Psoas muscle (tissue), 8 donors: ENCODE data around the gene TYW3. TPM values are rescaled to one million over a fixed set of nuclear protein-coding genes. Genes with fewer than 3 reads are reported as not detected.

Experiments
- ATAC-seq, 4 donors: fragments of 200-7000 bp; cut with Tn5 transposase; one replicate each; pipeline ENCODE4 v1.9.1; 2020; ENCODE audit warnings: moderate library complexity in 3 of 4, mild to moderate bottlenecking in 2 of 4
- DNase-seq, 2 donors: peaks; one replicate each; pipeline ENCODE4 v3.0.0-alpha.2; 2020
- H3K27ac ChIP-seq: fragments of 200-600 bp; one replicate; pipeline ENCODE4 v1.8.0; 2022
- H3K27me3 ChIP-seq, 3 donors: fragments of 200-600 bp in 1 of 3; one replicate each; pipeline versions ENCODE4 v1.6.1 to v1.8.0; 2013 to 2022; ENCODE audit warnings: low read length in 2 of 3, mild to moderate bottlenecking in 2 of 3, moderate library complexity in 1 of 3; ENCODE audit not compliant: insufficient read depth in 3 of 3
- H3K36me3 ChIP-seq, 2 donors: fragments of 200-600 bp in 1 of 2; one replicate each; pipeline versions ENCODE4 v1.6.1 to v1.8.0; 2013 to 2022; ENCODE audit warnings: low read depth in 1 of 2, mild to moderate bottlenecking in 1 of 2, moderate library complexity in 1 of 2; ENCODE audit not compliant: insufficient read depth in 1 of 2
- H3K4me1 ChIP-seq: fragments of 200-600 bp; one replicate; pipeline ENCODE4 v1.8.0; 2022
- H3K4me3 ChIP-seq: fragments of 200-600 bp; one replicate; pipeline ENCODE4 v1.8.0; 2022; ENCODE audit warnings: mild to moderate bottlenecking
- H3K9me3 ChIP-seq: fragments of 200-600 bp; one replicate; pipeline ENCODE4 v1.8.0; 2022
- WGBS, 3 donors: extraction: QIAGEN DNeasy Blood & Tissue Kit; methylation state at CpG; one replicate each; pipeline versions ENCODE4 v1.1.6 to v1.1.7; 2013; 5-methylcytosine and 5-hydroxymethylcytosine counted together
- intact Hi-C, 2 donors: fragments of 100-400 bp; cut with DNase I; formaldehyde crosslinking; loops; one replicate each; pipeline versions ENCODE4 v1.11.0 to v1.14.2; 2022
- polyA plus RNA-seq, 3 donors: library from polyadenylated mRNA; stranded (reverse); fragments of 200-250 nt; gene quantifications; one replicate each; pipeline ENCODE4 v1.2.3, GENCODE V29; 2013
- total RNA-seq, 4 donors: library from RNA; stranded (reverse); fragmentation: NEBNext Ultra II Directional in 2 of 4; extraction: Animal tissue kit (Norgen Biotek cat#: 25700) in 2 of 4; gene quantifications; one replicate each; pipeline versions ENCODE4 v1.2.1 to v1.2.4, GENCODE V29; 2021 to 2023
- TF ChIP-seq, protein P1 (sequence below): fragments of 200-600 bp; IDR thresholded peaks from one replicate; pipeline ENCODE4 v1.8.0; 2022; ENCODE audit warnings: antibody characterized with exemption
- donor health status: healthy with polysubstance abuse.
- donor health status: DM: no; HTN: no; CAD: no; lungs with moderate emphysema.
- donor health status: Bipolar disorder and iron deficiency.
- donor health status: healthy.
- donor health status: DM: yes; HTN: yes; CAD: no.
- donor health status: DM: no; HTN: no; CAD: no.
- donor health status: DM: no; HTN: no; CAD: no.
- donor health status: DM: yes; HTN: yes; CAD: no.

TYW3 gene
- total and polyA plus RNA-seq, 7 donors = 7.1 to 21.5 (median 9.8) TPM

DNA sequence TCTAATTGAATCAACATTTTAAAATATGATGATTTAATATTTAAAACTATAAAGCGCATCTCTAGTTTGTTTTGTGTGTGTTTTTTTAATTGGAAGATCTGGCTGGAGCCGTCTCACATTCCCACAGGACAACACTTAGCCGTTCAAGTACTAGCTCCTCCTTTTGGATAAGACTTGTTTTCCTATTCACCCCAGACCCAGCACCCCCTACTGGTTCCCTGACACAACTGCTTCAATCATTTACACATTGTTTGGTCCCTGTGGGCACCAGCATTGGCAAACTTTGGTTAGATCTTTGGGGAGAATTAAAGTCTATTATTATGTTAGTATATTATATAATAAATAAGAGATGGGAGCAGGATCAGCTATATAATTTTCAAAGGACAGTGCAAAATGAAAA, 34.5 kb downstream of the TYW3 start:
- ATAC-seq (no peak), DNase-seq (no peak)
- Histone ChIP-seq H3K27me3 (no peaks in the 10 kb centered on the region), H3K36me3 (peaks cover 0 to 28% of the 10 kb centered on the region in 2 donors), H3K4me1 (no peaks in the 10 kb centered on the region), H3K27ac (no peak overlapping the region), H3K4me3 (no peak overlapping the region), H3K9me3 (no peaks in the 10 kb centered on the region)
- intact Hi-C loops = no loop called here
- WGBS, 3 donors = 60 to 69% (median 62%) methylated on average over 3 of the region's 3 CpGs
- TF ChIP-seq, protein P1, sequence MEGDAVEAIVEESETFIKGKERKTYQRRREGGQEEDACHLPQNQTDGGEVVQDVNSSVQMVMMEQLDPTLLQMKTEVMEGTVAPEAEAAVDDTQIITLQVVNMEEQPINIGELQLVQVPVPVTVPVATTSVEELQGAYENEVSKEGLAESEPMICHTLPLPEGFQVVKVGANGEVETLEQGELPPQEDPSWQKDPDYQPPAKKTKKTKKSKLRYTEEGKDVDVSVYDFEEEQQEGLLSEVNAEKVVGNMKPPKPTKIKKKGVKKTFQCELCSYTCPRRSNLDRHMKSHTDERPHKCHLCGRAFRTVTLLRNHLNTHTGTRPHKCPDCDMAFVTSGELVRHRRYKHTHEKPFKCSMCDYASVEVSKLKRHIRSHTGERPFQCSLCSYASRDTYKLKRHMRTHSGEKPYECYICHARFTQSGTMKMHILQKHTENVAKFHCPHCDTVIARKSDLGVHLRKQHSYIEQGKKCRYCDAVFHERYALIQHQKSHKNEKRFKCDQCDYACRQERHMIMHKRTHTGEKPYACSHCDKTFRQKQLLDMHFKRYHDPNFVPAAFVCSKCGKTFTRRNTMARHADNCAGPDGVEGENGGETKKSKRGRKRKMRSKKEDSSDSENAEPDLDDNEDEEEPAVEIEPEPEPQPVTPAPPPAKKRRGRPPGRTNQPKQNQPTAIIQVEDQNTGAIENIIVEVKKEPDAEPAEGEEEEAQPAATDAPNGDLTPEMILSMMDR = no peak

DNA sequence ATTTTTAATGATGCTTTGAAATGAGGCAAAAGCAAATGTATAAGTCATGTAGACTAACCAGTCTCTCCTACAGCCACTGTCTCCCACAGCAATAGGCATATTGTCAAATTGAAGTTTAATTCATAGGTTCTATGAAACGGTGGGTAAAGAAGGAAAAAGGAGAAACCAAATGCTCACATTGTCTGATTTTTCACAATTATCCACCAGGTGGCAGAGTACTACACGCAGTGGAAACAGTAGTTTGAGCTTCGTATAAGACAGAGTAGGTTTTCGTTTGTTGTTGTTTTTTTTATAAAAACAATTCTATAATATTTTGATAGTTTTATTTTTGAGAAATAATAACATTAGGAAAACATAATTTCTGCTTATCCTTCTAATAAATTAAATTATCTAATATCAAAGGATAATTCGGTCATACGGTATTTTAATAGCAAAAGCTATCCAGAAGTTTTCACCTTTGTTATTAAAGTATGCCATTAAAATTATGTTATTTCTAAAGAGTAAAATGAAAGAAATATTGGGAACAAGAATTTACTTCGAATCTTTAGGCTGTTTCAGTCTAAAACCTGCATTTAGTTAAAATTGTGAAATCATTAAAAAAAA, 39.1 kb downstream of the TYW3 start:
- Histone ChIP-seq H3K36me3 (no peaks in the 10 kb centered on the region), H3K4me3 (peak overlapping the region; percentile 40), H3K27ac (no peak overlapping the region), H3K27me3 (no peaks in the 10 kb centered on the region), H3K9me3 (no peaks in the 10 kb centered on the region), H3K4me1 (no peaks in the 10 kb centered on the region)
- intact Hi-C loops = loop anchor here (2.0 to 5.0 kb wide), 2 partner anchors 430 to 433 kb away; no protein-coding TSS in a partner anchor
- 23 to 27% (median 25%) methylated on average over 7 of the region's 7 CpGs for WGBS, 3 donors
- TF ChIP-seq, protein P1 = peak; percentile 68
- DNase-seq = no peak
- ATAC-seq = peak in 2 of 4 donors; percentile 55 to 79

DNA sequence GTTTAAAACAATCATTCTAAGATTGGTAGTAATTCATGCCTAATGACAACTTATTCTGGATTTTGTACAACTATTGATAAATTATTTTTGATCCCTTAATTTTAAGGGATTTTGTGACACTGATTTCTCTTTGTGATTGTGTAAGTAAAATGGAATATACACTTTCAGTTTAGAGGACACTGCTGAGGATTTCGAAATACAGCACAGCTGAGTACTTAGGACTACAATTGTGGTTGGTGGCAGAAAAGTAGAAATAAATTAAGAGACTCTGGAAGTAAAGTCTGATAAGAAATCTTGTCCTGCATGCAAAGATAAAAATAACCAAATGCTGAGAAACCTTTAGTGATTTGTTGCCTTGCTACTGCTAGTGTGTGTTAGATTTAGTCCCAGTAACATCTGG, 40.0 kb downstream of the TYW3 start:
- DNase-seq = no peak
- Histone ChIP-seq H3K27ac (no peak overlapping the region), H3K36me3 (no peaks in the 10 kb centered on the region), H3K9me3 (no peaks in the 10 kb centered on the region), H3K4me1 (no peaks in the 10 kb centered on the region), H3K27me3 (no peaks in the 10 kb centered on the region), H3K4me3 (no peak overlapping the region)
- TF ChIP-seq, protein P1 = no peak
- intact Hi-C loops = loop anchor here (2.0 to 5.0 kb wide), 2 partner anchors 429 to 432 kb away; no protein-coding TSS in a partner anchor
- no peak for ATAC-seq
- WGBS, 3 donors = 54 to 63% (median 58%) methylated on average over 1 of the region's 1 CpG

DNA sequence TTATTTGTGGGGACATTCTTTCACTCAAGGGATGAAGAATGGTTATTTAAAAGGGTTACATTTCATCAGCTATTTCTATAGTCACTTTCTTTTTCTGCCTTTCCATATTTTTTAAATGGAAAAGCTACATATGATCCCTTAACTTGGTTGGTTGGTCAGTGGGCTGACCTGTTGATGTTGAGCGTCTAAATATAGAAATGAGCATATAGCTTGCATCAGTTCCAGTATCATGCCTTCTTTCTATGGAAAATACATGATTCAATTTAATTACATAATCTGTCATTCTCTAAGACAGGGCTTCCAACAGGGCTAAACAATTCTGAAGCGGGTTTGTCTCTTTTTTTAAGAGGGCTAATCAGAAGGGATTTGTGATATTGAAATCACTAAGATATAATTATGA, 40.6 kb downstream of the TYW3 start:
- intact Hi-C loops = loop anchor here (2.0 to 5.0 kb wide), 2 partner anchors 429 to 431 kb away; no protein-coding TSS in a partner anchor
- ATAC-seq = no peak
- Histone ChIP-seq H3K27ac (no peak overlapping the region), H3K36me3 (no peaks in the 10 kb centered on the region), H3K27me3 (no peaks in the 10 kb centered on the region), H3K4me3 (no peak overlapping the region), H3K9me3 (no peaks in the 10 kb centered on the region), H3K4me1 (no peaks in the 10 kb centered on the region)
- TF ChIP-seq, protein P1 = no peak
- 84 to 85% (median 84%) methylated on average over 2 of the region's 2 CpGs for WGBS, 3 donors
- DNase-seq = no peak

DNA sequence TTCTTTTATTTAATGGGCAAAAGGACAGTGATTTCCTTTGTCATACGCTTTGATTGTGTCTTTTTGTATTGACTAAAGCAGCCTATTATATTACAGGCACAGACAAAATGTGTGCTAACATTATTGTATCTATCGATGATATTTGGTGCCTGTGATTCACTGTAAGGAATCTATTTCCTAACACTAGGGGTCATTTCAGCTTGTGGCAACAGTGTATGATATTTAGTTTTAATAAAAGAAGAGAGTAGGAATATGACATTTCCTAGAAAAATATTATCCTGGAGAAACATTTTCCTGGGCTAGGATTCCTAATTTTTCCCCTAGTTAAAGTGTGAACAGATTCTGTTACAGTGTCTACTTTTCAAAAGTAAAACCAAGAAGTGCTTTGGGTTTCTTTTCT, 42.8 kb downstream of the TYW3 start:
- H3K4me1 ChIP-seq = no peaks in the 10 kb centered on the region
- H3K27ac ChIP-seq = no peak overlapping the region
- TF ChIP-seq, protein P1 = no peak
- no peaks in the 10 kb centered on the region for H3K27me3 ChIP-seq
- H3K4me3 ChIP-seq = no peak overlapping the region
- 66 to 82% (median 77%) methylated on average over 2 of the region's 2 CpGs for WGBS, 3 donors
- H3K9me3 ChIP-seq = no peaks in the 10 kb centered on the region
- intact Hi-C loops = no loop called here
- no peak for ATAC-seq
- no peaks in the 10 kb centered on the region for H3K36me3 ChIP-seq
- no peak for DNase-seq
